ENCODE results near the gene ADCYAP1.
"Not testable (repeated sequence)": the region's sequence is repeated elsewhere in the genome, so short reads cannot be mapped to it uniquely, and the experiment has no call there.

The ADCYAP1 gene

GRCh38 chr18:904218-905090 lies at the start of gene ADCYAP1:
TSS of gene ADCYAP1 (plus strand) at chr18:904871. CDS start at chr18:905387, 516 bp downstream.
- no peak for DNase-seq (ENCODE audit: low read depth in 2 of 2)

GRCh38 chr18:857986-858385 lies 46.7 kb upstream of the ADCYAP1 start:
- no peak for DNase-seq (ENCODE audit: low read depth in 2 of 2)

GRCh38 chr18:864872-865273 lies 39.8 kb upstream of the ADCYAP1 start:
- DNase-seq (ENCODE audit: low read depth in 2 of 2): peak; percentile 39 to 44

GRCh38 chr18:867257-867656 lies 37.4 kb upstream of the ADCYAP1 start:
- DNase-seq (ENCODE audit: low read depth in 2 of 2): no peak

- DNase-seq (ENCODE audit: low read depth in 2 of 2): not testable (repeated sequence)
Observed at GRCh38 chr18:873426-873825, 31.2 kb upstream of the ADCYAP1 start.

GRCh38 chr18:875912-876311 lies 28.8 kb upstream of the ADCYAP1 start:
- no peak for DNase-seq (ENCODE audit: low read depth in 2 of 2)

- DNase-seq (ENCODE audit: low read depth in 2 of 2): no peak
Observed at GRCh38 chr18:877238-877637, 27.4 kb upstream of the ADCYAP1 start.

- no peak for DNase-seq (ENCODE audit: low read depth in 2 of 2)
Observed at GRCh38 chr18:886076-886475, 18.6 kb upstream of the ADCYAP1 start.

- DNase-seq (ENCODE audit: low read depth in 2 of 2): no peak
Observed at GRCh38 chr18:887716-888115, 17.0 kb upstream of the ADCYAP1 start.

- no peak for DNase-seq (ENCODE audit: low read depth in 2 of 2)
Observed at GRCh38 chr18:892316-892715, 12.4 kb upstream of the ADCYAP1 start.

- no peak for DNase-seq (ENCODE audit: low read depth in 2 of 2)
Observed at GRCh38 chr18:896315-896714, 8.4 kb upstream of the ADCYAP1 start.

- no peak for DNase-seq (ENCODE audit: low read depth in 2 of 2)
Observed at GRCh38 chr18:901761-902160, 2.9 kb upstream of the ADCYAP1 start.

- no peak for DNase-seq (ENCODE audit: low read depth in 2 of 2)
Observed at GRCh38 chr18:902229-902628, 2.4 kb upstream of the ADCYAP1 start.

- peak; percentile 30 to 44 for DNase-seq (ENCODE audit: low read depth in 2 of 2)
Observed at GRCh38 chr18:903701-904100, 970 bp upstream of the ADCYAP1 start.

- no peak for DNase-seq (ENCODE audit: low read depth in 2 of 2)
Observed at GRCh38 chr18:905307-905947, 756 bp downstream of the ADCYAP1 start.

- DNase-seq (ENCODE audit: low read depth in 2 of 2): no peak
Observed at GRCh38 chr18:905948-906415, 1.3 kb downstream of the ADCYAP1 start.

- DNase-seq (ENCODE audit: low read depth in 2 of 2): no peak
Observed at GRCh38 chr18:906416-907114, 1.9 kb downstream of the ADCYAP1 start.

GRCh38 chr18:907115-907884 lies 2.6 kb downstream of the ADCYAP1 start:
- peak in 1 of 2 donors; percentile 17 for DNase-seq (ENCODE audit: low read depth in 2 of 2)

- no peak for DNase-seq (ENCODE audit: low read depth in 2 of 2)
Observed at GRCh38 chr18:907885-908757, 3.5 kb downstream of the ADCYAP1 start.

Measured in stimulated activated CD8-positive, alpha-beta memory T cell treated with anti-CD3 and anti-CD28 coated beads, Interleukin-2, amount 100 ng/mL, for 48 hours (primary cell).